ENCODE data around the gene PPM1H.
A peak's percentile ranks its signal among the peaks of the same experiment; 100 is the strongest.

The PPM1H gene

DNA sequence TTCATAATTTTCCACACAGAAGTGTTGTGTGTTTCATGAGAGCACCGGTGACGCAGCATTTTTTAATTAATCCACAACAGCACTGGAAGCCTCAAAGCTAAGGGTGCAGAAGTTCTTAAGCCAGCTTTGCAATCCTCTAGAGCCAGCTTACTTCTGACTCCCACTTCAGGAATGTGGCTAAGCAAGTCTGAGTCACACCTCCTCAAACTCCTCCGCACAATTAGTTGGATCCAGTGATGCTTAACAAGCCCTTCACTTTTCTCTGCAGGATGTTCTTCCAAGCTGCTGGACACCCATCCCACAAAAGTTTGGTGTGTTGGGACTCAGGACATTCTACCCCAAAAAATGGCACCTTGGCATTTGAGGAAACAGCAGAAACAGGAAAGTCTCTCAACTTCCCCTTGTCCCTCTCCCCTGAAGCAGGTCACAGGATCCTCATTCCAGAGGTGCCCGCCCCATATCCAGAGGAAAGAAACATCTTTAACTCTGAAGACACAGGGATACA is 210.0 kb downstream of the PPM1H start:
- peak; percentile 95 for DNase-seq (ENCODE audit: low read depth)
- H3K4me3 ChIP-seq (replicated peaks; ENCODE audit: low read depth, low read length), result no peak overlapping the region

DNA sequence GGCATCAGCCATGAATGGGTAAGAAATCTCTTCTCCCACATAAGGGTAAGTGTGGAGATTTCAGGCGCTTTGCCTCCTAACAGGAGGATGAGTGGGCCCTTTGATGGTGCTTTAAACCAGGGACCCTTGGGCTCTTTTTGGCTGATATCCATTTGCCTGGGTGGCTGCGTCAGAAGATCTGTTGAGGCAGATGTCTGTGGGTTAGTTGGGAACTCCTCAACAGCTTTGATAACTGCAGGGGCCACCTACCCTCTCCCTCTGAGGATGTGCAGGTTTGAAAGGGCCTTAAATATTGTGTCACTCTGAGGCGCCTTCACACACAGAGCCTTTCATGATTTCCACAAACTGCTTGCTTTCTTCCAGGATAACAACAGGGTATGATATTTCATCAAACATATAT is 210.7 kb downstream of the PPM1H start:
- no peak for DNase-seq (ENCODE audit: low read depth)
- H3K4me3 ChIP-seq (replicated peaks; ENCODE audit: low read depth, low read length), result no peak overlapping the region
- TF ChIP-seq CTCF (IDR thresholded peaks at IDR 0.05; ENCODE audit: low read length, missing control alignments), result no peak

More for the DNA sequence above, 210.0 kb downstream of the PPM1H start:
- no peak for TF ChIP-seq CTCF (IDR thresholded peaks at IDR 0.05; ENCODE audit: low read length, missing control alignments)

GRCh38 chr12:62722971-62723680 is 211.8 kb downstream of the PPM1H start:
- no peak for DNase-seq (ENCODE audit: low read depth)
- TF ChIP-seq CTCF (IDR thresholded peaks at IDR 0.05; ENCODE audit: low read length, missing control alignments), result no peak
- H3K4me3 ChIP-seq (replicated peaks; ENCODE audit: low read depth, low read length), result no peak overlapping the region

DNA sequence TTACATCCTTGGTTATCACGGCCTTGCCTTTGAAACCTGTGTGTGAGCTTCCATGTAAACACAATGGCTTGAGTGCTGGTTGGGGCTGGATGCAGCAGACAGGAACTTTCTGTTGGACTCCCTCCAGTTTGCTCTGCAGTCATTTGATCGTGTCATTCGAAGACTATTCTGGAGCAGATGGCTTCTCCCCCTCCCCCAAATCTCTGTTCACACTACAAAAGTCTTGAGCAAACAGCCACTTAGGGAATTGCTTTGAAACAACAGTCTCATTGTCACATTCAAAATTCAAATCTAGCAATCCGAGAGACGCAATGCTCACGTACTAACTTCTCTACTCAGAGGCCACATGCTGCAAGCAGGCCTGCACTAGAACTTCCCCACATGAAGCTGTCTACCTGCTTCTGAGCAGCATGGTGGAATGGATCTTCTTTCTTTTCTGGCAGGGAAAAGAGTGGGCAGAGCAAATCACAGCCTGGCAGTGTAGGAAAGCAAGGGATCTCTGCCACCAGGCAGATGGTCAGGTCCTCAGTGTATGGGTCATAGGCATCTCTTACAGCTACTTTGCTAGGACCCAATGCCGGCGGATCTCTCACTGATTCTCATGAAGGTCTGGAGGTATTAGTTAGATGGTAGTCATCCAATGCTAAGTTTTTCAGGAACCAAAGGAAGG is 214.2 kb downstream of the PPM1H start:
- no peak for TF ChIP-seq CTCF (IDR thresholded peaks at IDR 0.05; ENCODE audit: low read length, missing control alignments)
- no peak overlapping the region for H3K4me3 ChIP-seq (replicated peaks; ENCODE audit: low read depth, low read length)
- peak; percentile 67 for DNase-seq (ENCODE audit: low read depth)

DNA sequence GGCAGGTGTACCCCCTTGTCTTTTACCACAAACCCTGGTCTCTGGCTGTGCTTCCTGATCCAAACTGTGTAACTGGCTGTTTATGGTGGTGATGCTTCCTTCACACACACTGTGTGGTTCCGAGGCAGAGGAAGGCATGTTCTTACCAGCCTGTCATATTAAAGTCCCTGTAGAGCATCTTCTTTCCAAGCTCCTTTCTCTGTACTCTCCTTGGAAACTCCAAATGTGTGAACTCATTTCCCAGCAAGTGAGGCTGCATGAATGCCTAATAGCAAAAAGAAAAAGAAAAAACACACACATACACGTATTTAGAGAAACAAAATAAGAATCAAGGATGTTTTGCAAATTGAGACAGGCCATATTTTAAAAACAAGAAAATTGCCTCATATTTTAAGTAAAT is 214.9 kb downstream of the PPM1H start:
- no peak overlapping the region for H3K4me3 ChIP-seq (replicated peaks; ENCODE audit: low read depth, low read length)
- no peak for DNase-seq (ENCODE audit: low read depth)
- TF ChIP-seq CTCF (IDR thresholded peaks at IDR 0.05; ENCODE audit: low read length, missing control alignments), result no peak

DNA sequence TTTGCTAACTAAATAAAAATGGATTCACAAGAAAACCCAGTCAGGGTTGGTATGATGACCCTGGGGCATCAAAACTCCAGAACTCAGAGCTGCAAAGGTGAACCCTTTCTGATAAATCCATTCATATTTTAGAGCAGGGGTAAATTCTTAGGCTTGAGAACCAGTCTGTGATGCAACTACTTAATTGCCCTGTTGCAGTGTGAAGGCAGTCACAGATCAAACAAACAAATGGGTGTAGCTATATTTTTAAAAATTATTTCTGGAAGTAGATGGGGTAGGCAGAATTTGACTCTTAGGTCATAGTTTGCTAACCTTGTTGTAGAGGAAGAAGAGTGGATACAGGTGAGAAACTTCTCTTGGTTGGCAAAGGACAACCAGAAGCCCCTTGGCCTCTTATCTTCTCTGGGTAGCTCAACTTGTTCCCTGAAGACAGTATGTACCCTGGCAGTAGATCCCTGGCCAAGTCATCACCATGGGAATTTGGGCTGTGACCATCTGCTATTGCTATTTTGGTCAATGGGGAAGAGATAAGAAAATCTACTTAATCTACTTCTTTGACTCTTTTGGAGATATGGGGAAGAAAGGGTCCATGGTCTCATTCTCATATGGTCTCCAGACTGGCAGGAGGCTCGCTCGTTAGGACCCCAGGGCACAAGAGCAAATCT is 216.1 kb downstream of the PPM1H start:
- no peak for TF ChIP-seq CTCF (IDR thresholded peaks at IDR 0.05; ENCODE audit: low read length, missing control alignments)
- DNase-seq (ENCODE audit: low read depth), result no peak
- H3K4me3 ChIP-seq (replicated peaks; ENCODE audit: low read depth, low read length), result no peak overlapping the region

Measured in fibroblast of pulmonary artery (primary cell).